Keratinocyte (primary cell): ENCODE data around the gene WDCP.

Experiments used
- EZH2 ChIP-seq: IDR thresholded peaks from one replicate; pipeline ENCODE4 v1.6.1; 2012; ENCODE audit warnings: inconsistent platforms, mild to moderate bottlenecking, low read length, moderate library complexity
- TF ChIP-seq, protein P1 (sequence below), 3 experiments: IDR thresholded peaks in 1 of 3; conservative IDR thresholded peaks in 1 of 3; optimal IDR thresholded peaks in 1 of 3; 2 replicates in 2 of 3; 3 replicates in 1 of 3; pipeline versions ENCODE3 to v1.5.1; 2011; ENCODE audit warnings: low read length in 3 of 3, mild to moderate bottlenecking in 3 of 3, moderate library complexity in 2 of 3, control low read depth in 1 of 3, inconsistent platforms in 1 of 3; ENCODE audit not compliant: insufficient read depth in 2 of 3; ENCODE audit errors: extremely low read depth in 1 of 3

DNA sequence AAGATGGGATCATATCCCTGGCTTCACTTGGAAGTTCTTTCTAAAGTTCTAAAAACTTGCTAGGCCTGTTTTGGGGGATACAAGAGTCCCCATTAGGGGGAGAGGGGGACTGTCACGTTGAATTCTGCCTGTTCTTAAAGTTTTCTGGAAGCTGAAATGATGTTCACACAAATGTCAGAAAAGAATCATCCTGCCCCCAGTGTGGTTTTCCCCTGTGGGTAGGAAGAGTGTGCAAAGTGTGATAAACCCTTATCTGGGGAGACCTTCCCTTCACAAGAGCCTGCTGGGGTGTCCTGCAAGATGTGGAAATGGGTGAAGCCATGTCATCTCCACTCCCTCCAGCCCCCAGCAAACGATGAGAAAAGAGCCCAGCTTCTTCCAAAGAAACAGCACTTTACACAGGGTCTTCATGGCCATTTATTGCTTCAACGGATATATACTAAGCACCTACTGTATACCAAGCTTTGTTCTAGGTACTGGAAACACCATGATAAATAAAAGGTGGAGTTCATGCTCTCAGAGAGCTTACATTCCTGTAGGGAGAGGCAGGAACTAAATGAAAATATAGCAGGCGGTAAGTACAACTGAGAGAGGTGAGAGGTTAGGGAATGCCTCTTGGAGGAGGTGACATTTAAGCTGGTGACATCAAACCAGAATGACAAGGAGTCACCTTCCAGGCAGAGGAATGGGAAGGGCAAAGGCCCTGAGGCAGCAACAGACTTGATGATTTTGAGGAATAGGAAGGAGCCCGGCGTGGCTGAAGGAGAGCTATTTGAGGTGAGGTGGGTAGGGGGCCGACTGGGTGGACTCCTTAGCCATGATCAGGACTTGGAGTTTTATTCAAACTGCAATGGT is 35.7 kb downstream of the WDCP start:
- TF ChIP-seq, protein P1, sequence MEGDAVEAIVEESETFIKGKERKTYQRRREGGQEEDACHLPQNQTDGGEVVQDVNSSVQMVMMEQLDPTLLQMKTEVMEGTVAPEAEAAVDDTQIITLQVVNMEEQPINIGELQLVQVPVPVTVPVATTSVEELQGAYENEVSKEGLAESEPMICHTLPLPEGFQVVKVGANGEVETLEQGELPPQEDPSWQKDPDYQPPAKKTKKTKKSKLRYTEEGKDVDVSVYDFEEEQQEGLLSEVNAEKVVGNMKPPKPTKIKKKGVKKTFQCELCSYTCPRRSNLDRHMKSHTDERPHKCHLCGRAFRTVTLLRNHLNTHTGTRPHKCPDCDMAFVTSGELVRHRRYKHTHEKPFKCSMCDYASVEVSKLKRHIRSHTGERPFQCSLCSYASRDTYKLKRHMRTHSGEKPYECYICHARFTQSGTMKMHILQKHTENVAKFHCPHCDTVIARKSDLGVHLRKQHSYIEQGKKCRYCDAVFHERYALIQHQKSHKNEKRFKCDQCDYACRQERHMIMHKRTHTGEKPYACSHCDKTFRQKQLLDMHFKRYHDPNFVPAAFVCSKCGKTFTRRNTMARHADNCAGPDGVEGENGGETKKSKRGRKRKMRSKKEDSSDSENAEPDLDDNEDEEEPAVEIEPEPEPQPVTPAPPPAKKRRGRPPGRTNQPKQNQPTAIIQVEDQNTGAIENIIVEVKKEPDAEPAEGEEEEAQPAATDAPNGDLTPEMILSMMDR (optimal IDR thresholded peaks at IDR 0.05 in 1 of 3, IDR thresholded peaks at IDR 0.05 in 1 of 3, conservative IDR thresholded peaks at IDR 0.05 in 1 of 3; ENCODE audit: extremely low read depth in 1 of 3, insufficient read depth in 2 of 3, low read length in 3 of 3) = no peak
- TF ChIP-seq EZH2 = no peak
